ENCODE data around the gene RFX2.
A peak's percentile ranks its signal among the peaks of the same experiment; 100 is the strongest.
"Not testable (repeated sequence)": the region's sequence is repeated elsewhere in the genome, so short reads cannot be mapped to it uniquely, and the experiment has no call there.

The RFX2 gene

DNA sequence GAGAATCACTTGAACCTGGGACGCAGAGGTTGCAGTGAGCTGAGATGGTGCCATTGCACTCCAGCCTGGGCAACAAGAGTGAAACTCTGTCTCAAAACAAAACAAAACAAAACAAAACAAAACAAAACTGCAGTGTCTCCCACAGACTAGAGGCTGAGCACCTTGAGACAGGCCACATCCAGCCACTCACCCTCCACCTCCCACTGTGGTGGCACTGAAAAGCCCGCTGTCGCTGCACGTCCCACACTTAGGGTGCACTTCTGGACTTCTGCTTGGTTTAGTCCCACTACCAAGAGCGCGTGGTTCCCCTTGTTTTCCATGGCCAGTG lies 148.7 kb downstream of the RFX2 start:
- H3K36me3 ChIP-seq (ENCODE audit: control insufficient read depth, insufficient read depth, low read length); H3K27me3 ChIP-seq (ENCODE audit: control insufficient read depth, insufficient read depth, low read length); H3K4me3 ChIP-seq (ENCODE audit: low read length); H3K9ac ChIP-seq (ENCODE audit: low read length); H3K9me3 ChIP-seq (ENCODE audit: control insufficient read depth, low read length): not testable (repeated sequence)
- H3K4me1 ChIP-seq (ENCODE audit: control insufficient read depth, insufficient read depth, low read length): peaks cover 70% of the 10 kb centered on the region

DNA sequence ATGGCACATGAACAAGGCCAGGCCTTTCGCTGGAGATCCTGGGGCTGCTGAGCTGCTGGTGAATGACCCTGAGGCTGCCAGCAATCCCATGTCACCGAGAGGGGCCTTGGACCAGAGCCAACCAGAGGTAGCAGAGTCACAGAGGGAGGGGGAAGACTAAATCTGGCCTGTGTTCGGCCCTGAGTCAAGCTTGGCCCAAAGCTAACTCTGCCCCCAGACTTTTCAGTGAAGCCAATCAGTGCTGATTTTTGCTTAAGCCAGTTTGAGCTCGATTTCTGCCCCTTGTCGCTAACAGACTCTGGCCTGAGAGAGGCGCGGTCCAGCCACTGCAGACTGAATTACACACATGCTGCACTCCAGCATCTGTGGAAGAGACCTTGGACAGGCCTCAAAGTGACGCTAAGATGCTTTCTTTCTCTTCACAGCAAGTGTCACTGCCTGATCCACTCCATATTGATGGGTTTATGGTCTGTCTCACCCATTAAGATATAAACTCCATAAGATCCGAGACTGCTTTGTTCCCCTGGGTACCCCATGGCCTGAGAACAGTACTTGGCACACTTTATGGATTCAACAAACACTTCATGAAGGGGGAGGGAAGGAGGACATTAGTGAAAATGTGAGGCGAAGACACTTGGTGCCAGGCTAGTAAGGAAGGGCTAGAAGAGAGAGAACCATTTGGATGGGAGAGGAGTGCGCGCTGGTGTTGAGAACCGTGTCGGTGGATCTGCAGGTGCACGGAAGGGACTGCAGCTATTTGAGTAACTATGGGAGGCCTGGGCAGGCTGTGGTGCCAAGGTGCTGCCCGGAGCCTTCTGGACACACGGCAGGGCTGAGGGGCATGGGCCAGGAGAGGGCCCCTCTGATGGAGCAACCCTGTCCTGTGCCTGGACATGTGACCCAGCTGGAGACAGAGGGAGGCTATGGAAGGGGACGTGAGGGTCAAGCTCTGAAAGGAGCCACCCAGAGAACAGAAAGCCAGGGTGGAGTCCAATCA lies 150.0 kb downstream of the RFX2 start:
- no peak overlapping the region for H3K4me3 ChIP-seq (ENCODE audit: low read length)
- H3K27me3 ChIP-seq (ENCODE audit: control insufficient read depth, insufficient read depth, low read length): no peaks in the 10 kb centered on the region
- H3K9me3 ChIP-seq (ENCODE audit: control insufficient read depth, low read length): no peaks in the 10 kb centered on the region
- H3K4me1 ChIP-seq (ENCODE audit: control insufficient read depth, insufficient read depth, low read length): peaks cover 71% of the 10 kb centered on the region
- H3K36me3 ChIP-seq (ENCODE audit: control insufficient read depth, insufficient read depth, low read length): no peaks in the 10 kb centered on the region
- H3K9ac ChIP-seq (ENCODE audit: low read length): no peak overlapping the region

DNA sequence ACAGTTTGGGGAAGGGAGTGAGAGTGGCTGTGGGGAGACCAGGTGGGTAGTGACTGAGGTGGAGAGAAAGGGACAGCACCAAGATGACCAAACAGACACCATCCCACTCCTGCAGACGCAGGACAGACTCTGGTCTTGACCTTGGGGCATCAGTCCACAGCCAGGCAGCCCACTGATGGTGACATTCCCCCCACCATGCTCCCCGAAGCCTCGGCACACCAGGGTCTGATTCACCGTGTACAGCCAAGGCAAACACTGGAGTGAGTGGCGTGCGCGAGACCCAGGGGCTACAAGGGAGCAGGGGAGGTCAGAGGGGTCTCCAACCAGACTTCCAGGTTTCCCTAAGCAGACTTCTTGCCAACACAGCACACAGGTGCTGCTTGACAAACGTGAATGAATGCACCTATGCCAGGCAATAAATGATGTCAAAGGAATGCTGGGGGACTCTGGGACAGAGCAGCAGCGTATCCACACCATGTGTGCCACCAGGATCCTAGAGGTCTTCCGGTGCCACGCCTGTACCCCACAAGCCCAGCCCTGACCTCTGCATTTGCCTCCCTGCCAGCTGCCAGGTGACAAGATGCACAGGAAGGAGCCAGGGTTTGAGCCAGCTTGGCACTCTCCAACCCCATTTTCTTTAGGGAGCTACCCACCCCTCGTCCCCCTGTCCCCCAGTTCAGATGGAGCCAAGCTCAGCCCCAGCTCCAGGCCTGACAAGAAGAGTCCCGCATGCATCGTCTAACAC lies 150.9 kb downstream of the RFX2 start:
- Histone ChIP-seq H3K4me3 (ENCODE audit: low read length) (no peak overlapping the region), H3K36me3 (ENCODE audit: control insufficient read depth, insufficient read depth, low read length) (no peaks in the 10 kb centered on the region), H3K27me3 (ENCODE audit: control insufficient read depth, insufficient read depth, low read length) (no peaks in the 10 kb centered on the region), H3K9me3 (ENCODE audit: control insufficient read depth, low read length) (no peaks in the 10 kb centered on the region), H3K9ac (ENCODE audit: low read length) (no peak overlapping the region), H3K4me1 (ENCODE audit: control insufficient read depth, insufficient read depth, low read length) (peaks cover 79% of the 10 kb centered on the region)

DNA sequence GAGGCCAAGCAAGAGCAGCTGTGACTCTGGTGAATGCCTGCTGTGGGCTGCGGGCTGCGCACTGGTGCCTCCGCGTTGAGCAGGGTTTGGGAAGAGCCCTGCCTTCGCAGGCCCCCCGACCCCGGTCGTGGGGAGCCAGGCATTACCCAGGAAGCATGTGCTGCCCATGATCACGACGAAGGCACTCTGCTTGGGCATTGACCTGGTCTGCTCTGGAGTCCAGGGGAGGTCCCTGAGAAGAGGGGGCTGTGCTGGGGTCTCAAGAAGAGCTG lies 151.5 kb downstream of the RFX2 start:
- H3K9ac ChIP-seq (ENCODE audit: low read length): no peak overlapping the region
- H3K9me3 ChIP-seq (ENCODE audit: control insufficient read depth, low read length): no peaks in the 10 kb centered on the region
- H3K36me3 ChIP-seq (ENCODE audit: control insufficient read depth, insufficient read depth, low read length): no peaks in the 10 kb centered on the region
- H3K4me1 ChIP-seq (ENCODE audit: control insufficient read depth, insufficient read depth, low read length): peaks cover 83% of the 10 kb centered on the region
- no peak overlapping the region for H3K4me3 ChIP-seq (ENCODE audit: low read length)
- no peaks in the 10 kb centered on the region for H3K27me3 ChIP-seq (ENCODE audit: control insufficient read depth, insufficient read depth, low read length)

DNA sequence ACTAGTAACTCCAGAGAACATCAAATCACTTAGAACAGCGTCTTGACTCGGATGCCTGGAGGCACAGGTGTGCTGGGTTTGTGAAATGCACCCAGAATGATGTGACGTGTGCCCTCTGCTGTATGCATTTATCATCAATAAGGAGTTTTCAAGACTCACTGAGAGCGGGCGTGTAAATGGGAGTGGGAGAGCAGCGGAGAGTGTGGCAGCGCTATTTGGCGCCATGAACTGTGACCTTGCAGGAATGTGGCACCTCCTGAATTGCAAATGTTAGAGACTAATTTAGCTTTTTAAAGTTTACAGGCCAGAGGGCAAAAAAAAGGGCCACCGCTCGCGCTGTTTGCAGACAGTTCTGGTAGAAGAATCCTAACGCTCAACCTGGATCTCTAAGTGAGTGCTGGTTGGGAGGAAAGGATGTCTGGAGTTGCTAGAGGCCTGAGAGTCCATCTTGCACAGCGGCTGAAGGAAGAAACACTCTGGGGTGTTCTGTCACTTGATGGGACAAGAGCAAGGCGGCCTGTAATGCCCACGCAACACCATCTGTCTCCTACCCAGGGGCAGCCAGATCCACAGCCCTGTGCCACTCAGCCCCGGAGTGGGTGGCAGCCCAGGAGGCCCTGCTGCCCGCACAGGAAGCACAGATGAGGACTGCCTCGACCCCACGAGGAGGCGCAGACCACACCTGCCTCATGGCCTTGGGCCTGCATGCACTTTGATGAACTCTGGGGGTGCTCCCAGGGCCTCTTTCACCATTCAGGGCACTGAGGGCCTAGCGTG lies 152.0 kb downstream of the RFX2 start:
- peaks cover 83% of the 10 kb centered on the region for H3K4me1 ChIP-seq (ENCODE audit: control insufficient read depth, insufficient read depth, low read length)
- no peaks in the 10 kb centered on the region for H3K36me3 ChIP-seq (ENCODE audit: control insufficient read depth, insufficient read depth, low read length)
- H3K4me3 ChIP-seq (ENCODE audit: low read length): no peak overlapping the region
- H3K27me3 ChIP-seq (ENCODE audit: control insufficient read depth, insufficient read depth, low read length): no peaks in the 10 kb centered on the region
- H3K9ac ChIP-seq (ENCODE audit: low read length): no peak overlapping the region
- no peaks in the 10 kb centered on the region for H3K9me3 ChIP-seq (ENCODE audit: control insufficient read depth, low read length)

DNA sequence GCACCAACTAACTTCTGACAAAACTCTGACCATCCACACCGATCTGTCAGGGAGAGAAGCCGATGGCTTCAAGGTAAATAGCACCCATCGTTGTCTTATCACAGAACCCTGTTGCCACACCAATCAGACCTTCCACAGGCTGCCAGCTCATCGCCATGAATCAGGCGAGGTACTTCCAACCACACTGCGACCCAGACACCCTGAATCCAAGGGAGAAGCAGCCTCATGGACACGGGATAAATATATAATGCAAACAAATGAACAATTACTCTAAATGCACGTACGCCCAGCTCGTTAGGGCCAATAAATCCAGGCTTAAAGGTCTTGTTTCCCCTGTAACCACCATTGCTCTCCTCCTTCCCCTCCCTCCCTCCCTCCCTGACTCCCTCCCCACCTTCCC lies 153.1 kb downstream of the RFX2 start:
- Histone ChIP-seq H3K27me3 (ENCODE audit: control insufficient read depth, insufficient read depth, low read length) (no peaks in the 10 kb centered on the region), H3K9me3 (ENCODE audit: control insufficient read depth, low read length) (no peaks in the 10 kb centered on the region), H3K4me1 (ENCODE audit: control insufficient read depth, insufficient read depth, low read length) (peaks cover 83% of the 10 kb centered on the region), H3K36me3 (ENCODE audit: control insufficient read depth, insufficient read depth, low read length) (no peaks in the 10 kb centered on the region), H3K4me3 (ENCODE audit: low read length) (no peak overlapping the region), H3K9ac (ENCODE audit: low read length) (peak overlapping the region; percentile 10)

DNA sequence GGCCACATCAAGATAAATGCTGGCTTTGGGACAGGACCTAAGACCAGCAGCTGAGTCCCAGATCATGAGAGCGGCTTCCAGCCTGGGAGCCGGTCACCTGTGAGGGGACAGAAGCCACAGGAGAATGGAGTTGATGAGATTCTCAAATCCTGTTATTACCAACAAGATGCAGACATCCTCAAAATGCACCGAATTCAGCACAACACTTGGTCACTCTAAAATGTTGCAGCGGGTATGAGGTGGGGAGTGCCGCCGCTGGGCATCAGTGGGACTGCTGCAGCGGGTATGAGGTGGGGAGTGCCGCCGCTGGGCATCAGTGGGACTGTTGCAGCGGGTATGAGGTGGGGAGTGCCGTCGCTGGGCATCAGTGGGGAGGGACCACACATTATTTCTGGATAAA lies 153.6 kb downstream of the RFX2 start:
- Histone ChIP-seq H3K36me3 (ENCODE audit: control insufficient read depth, insufficient read depth, low read length) (no peaks in the 10 kb centered on the region), H3K27me3 (ENCODE audit: control insufficient read depth, insufficient read depth, low read length) (no peaks in the 10 kb centered on the region), H3K4me1 (ENCODE audit: control insufficient read depth, insufficient read depth, low read length) (peaks cover 83% of the 10 kb centered on the region), H3K9me3 (ENCODE audit: control insufficient read depth, low read length) (no peaks in the 10 kb centered on the region), H3K4me3 (ENCODE audit: low read length) (no peak overlapping the region), H3K9ac (ENCODE audit: low read length) (peak overlapping the region; percentile 10)

DNA sequence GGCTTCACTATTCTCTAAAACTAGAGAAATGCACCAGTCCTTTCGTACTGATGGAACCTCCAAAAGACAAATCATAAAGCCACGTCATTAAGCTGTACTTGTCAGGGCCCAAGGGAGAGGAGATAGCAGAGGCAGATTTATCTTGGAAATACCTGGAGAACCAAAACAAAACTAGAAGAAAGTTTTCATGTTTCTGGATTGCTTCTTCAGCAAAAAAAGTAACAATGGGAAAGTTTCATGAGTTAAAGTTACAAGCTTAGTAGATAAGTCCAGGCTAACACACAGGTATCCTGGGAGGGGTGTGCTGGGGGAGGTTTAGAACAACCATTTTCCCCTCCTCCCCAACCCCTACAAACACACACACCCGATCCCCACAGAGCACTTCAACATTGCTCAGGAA lies 154.0 kb downstream of the RFX2 start:
- no peaks in the 10 kb centered on the region for H3K9me3 ChIP-seq (ENCODE audit: control insufficient read depth, low read length)
- no peaks in the 10 kb centered on the region for H3K36me3 ChIP-seq (ENCODE audit: control insufficient read depth, insufficient read depth, low read length)
- H3K4me3 ChIP-seq (ENCODE audit: low read length): no peak overlapping the region
- no peak overlapping the region for H3K9ac ChIP-seq (ENCODE audit: low read length)
- no peaks in the 10 kb centered on the region for H3K27me3 ChIP-seq (ENCODE audit: control insufficient read depth, insufficient read depth, low read length)
- H3K4me1 ChIP-seq (ENCODE audit: control insufficient read depth, insufficient read depth, low read length): peaks cover 83% of the 10 kb centered on the region

DNA sequence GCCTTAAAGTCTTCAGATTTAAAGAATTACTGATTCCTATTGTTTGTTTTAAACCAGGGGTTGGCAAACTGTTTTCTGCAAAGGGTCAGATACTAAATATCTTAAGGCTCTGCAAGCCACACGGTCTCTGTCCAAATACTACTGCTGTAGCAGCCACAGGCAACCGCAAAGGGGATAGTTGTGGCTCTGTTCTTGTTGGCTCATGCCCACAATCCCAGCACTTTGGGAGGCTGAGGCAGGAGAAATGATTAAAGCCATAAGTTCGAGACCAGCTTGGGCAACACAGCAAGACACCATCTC lies 154.7 kb downstream of the RFX2 start:
- Histone ChIP-seq H3K27me3 (ENCODE audit: control insufficient read depth, insufficient read depth, low read length) (no peaks in the 10 kb centered on the region), H3K36me3 (ENCODE audit: control insufficient read depth, insufficient read depth, low read length) (no peaks in the 10 kb centered on the region), H3K9me3 (ENCODE audit: control insufficient read depth, low read length) (no peaks in the 10 kb centered on the region), H3K4me1 (ENCODE audit: control insufficient read depth, insufficient read depth, low read length) (peaks cover 85% of the 10 kb centered on the region), H3K9ac (ENCODE audit: low read length) (no peak overlapping the region), H3K4me3 (ENCODE audit: low read length) (no peak overlapping the region)

DNA sequence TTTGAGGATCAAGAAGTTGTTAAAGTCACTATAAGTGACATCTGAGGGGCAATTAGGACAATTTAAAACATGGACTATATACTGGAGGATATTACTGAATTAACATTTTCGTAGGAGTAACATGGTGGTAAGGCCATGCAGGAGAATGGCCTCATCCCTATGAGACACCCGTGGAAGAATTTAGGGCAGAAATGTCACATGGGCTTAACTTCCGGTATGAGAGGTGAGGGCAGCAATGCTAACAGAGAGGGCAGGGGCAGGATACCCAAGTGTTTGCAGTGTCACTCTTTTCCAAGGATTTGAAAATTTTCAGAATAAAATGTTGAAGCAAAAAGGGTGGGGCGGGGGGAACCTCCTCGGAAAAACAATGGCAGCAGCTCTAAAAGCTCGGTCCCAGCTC lies 156.0 kb downstream of the RFX2 start:
- Histone ChIP-seq H3K27me3 (ENCODE audit: control insufficient read depth, insufficient read depth, low read length) (no peaks in the 10 kb centered on the region), H3K9ac (ENCODE audit: low read length) (peak overlapping the region; percentile 1), H3K9me3 (ENCODE audit: control insufficient read depth, low read length) (no peaks in the 10 kb centered on the region), H3K4me3 (ENCODE audit: low read length) (no peak overlapping the region), H3K36me3 (ENCODE audit: control insufficient read depth, insufficient read depth, low read length) (no peaks in the 10 kb centered on the region), H3K4me1 (ENCODE audit: control insufficient read depth, insufficient read depth, low read length) (peaks cover 83% of the 10 kb centered on the region)

DNA sequence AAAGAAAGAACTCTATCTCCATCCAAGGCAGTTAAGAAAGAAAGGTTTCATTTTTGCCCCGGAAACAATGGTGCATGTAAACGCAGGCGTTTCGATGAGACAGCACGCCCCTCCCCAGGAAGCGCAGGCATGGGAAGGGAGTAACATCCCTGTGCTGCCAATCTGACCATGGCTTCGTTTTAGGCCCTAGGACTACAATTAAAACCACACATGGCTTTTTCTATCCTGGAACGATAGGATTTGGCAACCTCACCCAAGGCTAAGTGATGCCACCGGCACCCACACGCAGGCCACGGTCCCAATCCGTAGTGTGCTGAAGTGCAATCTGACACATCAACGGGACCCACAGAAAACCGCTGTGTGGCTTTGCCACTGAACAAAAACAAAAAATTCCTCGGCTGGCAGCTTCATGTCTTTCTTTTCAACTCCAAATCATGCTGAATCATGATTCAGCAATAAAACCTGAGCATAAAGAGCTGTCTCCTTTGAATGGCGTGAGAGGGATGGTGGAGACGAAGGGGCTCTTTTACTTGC lies 156.6 kb downstream of the RFX2 start:
- Histone ChIP-seq H3K4me1 (ENCODE audit: control insufficient read depth, insufficient read depth, low read length) (peaks cover 82% of the 10 kb centered on the region), H3K36me3 (ENCODE audit: control insufficient read depth, insufficient read depth, low read length) (no peaks in the 10 kb centered on the region), H3K27me3 (ENCODE audit: control insufficient read depth, insufficient read depth, low read length) (no peaks in the 10 kb centered on the region), H3K4me3 (ENCODE audit: low read length) (no peak overlapping the region), H3K9me3 (ENCODE audit: control insufficient read depth, low read length) (no peaks in the 10 kb centered on the region), H3K9ac (ENCODE audit: low read length) (no peak overlapping the region)

DNA sequence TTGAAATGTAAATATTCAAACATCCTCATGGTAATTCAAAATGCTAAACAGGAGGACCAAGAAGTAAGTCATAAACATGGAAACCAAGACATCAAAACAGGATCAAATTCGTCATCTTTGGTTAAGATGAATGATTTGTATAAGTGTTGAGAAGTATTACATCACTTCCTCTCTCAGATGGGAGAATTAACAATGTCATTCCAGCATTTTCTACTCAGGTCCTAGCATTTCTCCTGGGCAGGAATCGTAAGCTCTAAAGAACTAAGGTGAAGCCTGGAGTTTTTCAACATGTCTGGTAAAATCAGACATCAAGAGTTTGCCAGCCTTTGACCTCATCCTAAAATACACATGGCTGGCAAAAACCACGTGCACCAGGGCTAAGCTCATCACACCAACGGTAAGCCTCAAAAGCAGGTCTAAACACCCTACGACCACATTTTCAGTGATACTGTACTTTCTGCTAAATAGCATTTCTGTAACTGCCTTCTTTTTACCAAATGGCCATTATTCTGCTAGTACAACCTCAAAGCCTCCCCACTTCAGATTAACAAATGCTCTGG lies 157.2 kb downstream of the RFX2 start:
- H3K36me3 ChIP-seq (ENCODE audit: control insufficient read depth, insufficient read depth, low read length): no peaks in the 10 kb centered on the region
- H3K9ac ChIP-seq (ENCODE audit: low read length): no peak overlapping the region
- no peaks in the 10 kb centered on the region for H3K27me3 ChIP-seq (ENCODE audit: control insufficient read depth, insufficient read depth, low read length)
- no peak overlapping the region for H3K4me3 ChIP-seq (ENCODE audit: low read length)
- peaks cover 77% of the 10 kb centered on the region for H3K4me1 ChIP-seq (ENCODE audit: control insufficient read depth, insufficient read depth, low read length)
- no peaks in the 10 kb centered on the region for H3K9me3 ChIP-seq (ENCODE audit: control insufficient read depth, low read length)

All from mucosa of stomach (tissue), 1 donor.